SKM-1 treated with dmso at 0.1 percent for 144 hours (cell line): ENCODE measurements around the gene SPEF1.
A peak's percentile ranks its signal among the peaks of the same experiment; 100 is the strongest.
"Not testable (repeated sequence)": the region's sequence is repeated elsewhere in the genome, so short reads cannot be mapped to it uniquely, and the experiment has no call there.

Source experiments
- DNase-seq: peaks from one replicate; lab custom pipeline; 2025; ENCODE audit not compliant: unreplicated experiment; lab: John Stamatoyannopoulos, UW

The SPEF1 gene, protein sequence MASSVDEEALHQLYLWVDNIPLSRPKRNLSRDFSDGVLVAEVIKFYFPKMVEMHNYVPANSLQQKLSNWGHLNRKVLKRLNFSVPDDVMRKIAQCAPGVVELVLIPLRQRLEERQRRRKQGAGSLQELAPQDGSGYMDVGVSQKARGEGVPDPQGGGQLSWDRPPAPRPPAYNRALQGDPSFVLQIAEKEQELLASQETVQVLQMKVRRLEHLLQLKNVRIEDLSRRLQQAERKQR

DNA sequence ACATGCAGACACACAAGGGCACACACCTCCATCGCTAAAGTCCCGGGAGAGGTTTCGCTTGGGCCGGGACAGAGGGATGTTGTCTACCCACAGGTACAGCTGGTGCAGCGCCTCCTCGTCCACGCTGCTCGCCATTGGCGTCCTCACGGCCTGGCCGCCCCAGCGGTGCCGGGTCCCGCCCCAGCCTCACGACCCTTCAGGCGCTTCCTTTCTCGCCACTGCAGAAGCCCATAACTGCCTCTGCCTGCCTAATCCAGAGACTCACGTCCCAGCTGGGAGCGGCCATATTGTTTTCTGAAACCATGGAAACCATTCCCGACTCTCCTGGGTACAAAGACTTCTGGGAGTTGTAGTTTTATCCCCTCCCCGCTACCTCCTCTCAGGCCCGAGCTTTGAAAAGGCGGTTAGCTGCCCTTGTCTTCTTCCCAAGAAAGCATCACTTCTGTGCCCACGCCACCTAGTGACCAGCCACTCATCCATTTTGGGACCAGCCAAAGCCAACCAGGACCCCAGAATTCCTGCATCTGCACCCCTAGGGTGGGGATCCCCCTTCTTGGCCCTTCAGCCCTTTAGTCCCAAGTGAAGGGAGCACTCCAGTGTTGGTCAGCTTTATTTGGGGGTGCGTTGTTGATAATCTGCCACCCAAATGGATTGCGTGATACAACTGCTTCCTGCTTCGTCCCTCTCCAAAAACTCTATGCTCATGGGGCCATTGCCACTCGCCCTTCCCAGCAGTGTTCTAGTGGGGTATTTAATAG, at the start of gene SPEF1:
Gene SPEF1, minus strand, starts transcription at position 296 of the 758 bp plus-strand sequence. Its CDS starts 161 bp downstream, at position 135.
- peak; percentile 58 for DNase-seq

DNA sequence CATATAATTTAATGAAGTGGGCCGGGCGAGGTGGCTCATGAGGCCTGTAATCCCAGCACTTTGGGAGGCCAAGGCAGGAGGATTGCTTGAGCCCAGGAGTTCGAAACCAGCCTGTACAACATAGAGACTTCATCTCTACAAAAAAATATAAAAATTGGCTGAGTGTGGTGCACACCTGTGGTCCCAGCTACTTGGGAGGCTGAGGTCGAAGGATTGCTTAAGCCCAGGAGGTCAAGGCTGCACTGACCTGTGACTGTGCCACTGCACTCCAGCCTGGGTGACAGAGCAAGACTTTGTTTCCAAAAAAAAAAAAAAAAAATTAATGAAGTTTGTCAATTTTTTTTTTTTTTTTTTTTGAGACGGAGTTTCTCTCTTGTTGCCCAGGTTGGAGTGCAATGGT, 48.6 kb upstream of the SPEF1 start:
- not testable (repeated sequence) for DNase-seq

DNA sequence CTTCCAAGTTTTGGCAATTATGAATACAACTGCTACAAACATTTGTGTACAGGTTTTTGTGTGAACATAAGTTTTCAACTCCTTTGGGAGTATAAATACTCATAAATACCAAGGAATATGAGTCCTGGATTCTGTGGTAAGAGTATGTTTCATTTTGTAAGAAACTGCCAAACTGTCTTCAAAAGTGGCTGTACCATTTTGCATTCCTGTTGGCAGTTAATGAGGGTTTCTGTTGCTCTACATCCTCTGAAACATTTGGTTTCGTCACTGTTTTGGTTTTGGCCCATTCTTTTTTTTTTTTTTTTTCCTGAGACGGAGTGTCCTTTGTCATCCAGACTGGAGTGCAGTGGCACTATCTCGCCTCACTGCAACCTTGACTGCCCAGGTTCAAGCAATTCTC, 47.5 kb upstream of the SPEF1 start:
- no peak for DNase-seq

DNA sequence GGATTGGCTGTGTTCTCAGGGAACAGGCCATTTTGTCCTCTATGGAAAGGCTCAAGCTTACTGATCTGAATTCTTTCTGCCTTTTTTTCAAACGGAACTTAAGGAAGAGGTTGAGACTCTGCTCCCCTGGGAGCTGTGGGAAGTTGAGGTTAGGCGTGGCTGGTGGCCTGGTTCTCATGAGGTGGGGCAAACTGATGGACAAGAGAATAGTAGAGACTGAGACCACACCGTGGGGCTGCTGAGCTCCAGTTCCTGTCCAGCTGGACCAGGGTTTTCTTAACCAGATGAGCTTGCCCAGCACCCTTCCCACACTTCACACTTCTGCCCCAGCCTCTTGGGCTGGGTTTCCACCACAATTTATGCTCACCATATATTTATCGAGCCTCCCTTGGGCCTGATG, 45.2 kb upstream of the SPEF1 start:
- no peak for DNase-seq

DNA sequence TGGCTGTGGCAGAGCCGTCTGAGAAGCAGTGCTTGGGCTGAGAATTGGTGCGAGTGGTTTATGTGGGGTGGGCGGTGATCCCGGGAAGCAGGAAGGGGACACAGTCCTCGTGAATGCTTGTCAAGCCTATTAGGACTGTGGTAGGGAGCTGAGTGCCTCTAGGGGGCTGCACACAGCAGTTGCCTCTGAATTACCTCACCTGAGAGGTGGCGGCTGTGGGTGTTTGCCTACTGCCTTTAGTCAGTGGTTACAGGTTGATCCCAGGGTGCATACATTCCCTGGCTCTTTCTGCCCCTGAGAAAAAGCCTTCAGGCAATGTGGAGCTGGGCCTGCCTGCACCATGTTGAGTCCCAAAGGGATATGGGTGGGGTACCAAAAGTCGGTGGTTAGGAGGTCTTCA, 44.3 kb upstream of the SPEF1 start:
- DNase-seq = no peak

DNA sequence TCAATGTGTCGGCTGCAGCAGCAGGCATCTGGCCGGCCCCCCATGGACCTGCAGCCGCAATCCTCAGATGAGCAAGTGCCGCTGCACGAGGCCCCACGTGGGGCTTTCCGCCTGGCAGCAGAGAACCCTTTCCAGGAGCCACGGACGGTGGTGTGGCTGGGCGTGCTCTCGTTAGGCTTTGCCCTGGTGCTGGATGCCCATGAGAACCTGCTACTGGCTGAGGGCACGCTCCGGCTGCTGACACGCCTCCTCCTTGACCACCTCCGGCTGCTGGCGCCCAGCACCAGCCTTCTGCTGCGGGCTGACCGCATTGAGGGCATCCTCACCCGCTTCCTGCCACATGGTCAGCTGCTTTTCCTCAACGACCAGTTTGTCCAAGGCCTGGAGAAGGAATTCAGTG, 42.6 kb upstream of the SPEF1 start:
- no peak for DNase-seq

DNA sequence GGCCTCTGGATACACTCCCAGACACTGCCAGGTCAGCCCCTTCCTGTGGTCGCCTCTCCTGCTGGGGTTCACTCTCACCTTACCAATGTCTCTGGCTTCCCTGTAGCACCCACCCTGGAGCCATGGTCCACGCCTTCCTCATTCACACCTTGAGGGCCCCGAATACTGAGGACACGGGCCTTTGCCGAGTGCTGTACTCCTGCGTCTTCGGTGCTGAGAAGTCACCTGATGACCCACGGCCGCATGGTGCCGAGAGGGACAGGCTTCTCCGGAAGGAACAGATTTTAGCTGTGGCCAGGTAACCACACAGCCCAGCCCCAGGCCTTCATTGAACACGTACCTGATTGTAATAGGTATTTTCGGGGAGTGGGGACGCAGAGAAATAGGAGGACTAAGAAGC, 40.7 kb upstream of the SPEF1 start:
- DNase-seq = no peak

DNA sequence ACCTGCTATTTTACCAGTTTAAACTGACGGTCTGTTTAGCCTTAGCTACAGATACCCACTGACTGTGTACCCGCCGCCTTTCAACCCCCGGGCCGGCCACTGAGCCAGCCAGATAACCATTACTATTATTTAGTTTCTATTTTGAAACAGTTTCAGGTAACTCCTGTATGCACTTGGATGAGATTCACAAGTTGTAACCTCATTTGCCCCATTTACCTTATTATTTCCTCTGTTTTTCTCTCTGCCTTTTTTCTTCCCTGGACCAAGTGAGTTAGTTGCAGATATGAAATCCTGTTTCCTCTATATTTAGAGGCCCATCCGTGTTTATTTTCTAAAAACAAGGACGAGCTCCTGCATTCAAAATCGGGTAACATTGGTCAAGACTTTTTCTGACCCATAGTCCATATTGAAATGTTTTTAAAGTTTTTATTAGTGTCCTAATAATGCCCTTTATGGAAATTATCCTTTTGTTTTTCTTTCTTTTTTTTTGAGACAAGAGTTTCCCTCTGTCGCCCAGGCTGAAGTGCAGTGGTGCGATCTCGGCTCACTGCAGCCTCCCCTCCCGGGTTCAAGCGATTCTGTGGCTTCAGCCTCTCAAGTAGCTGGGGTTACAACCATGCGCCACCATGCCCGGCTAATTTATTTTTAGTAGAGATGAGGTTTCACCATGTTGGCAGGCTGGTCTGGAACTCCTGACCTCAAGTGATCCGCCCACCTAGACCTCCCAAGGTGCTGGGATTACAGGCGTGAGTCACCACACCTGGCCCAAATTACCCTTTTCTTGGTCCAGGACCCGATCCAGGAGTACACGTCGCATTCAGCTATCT, 39.9 kb upstream of the SPEF1 start:
- no peak for DNase-seq

DNA sequence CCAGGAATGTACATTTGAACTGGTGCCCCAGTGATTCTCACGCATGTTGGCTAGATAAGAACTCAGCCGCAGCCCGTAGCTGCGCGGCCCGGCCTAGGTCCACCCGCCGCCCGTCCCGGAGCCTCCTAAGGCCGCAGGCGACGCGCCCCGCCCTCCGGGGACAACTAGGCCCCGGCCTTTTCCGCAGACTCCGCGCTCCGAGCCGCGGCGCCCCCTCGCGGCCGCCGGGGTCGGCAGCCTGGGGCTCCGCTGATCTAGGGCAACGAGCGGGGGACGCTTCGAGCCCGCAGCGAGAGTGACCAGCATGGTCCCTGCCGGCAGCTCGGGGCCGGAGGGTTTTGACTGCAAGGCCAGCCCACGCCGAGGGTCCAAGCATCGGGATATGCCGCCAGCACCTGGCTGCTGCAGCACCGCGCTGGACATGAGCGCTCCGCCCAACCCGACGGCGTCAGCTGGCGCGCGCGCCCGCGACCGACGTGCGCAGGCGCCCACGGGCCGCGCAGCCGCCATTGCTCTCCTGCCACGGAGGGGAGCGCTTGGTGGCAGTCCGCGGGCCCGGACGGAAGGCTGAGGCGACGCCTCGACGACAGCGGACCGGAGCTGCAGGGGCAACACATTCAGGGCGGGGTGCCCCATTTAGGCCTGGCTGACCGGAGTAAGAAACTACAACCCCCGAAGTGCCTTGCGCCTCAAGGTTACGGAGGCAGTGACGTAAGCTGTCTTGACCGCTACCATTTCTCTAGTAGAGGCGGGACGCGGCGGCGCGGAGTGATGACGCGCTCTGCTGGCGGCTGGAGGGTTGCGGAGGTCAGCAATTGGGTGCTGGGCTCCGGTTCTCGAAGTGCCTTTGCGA, 39.0 kb upstream of the SPEF1 start, which contains the start of gene AP5S1:
Gene AP5S1, plus strand, starts transcription at position 500 of the 853 bp plus-strand sequence. CDS start 1,571 bp downstream, outside the sequence.
- peak; percentile 71 for DNase-seq

DNA sequence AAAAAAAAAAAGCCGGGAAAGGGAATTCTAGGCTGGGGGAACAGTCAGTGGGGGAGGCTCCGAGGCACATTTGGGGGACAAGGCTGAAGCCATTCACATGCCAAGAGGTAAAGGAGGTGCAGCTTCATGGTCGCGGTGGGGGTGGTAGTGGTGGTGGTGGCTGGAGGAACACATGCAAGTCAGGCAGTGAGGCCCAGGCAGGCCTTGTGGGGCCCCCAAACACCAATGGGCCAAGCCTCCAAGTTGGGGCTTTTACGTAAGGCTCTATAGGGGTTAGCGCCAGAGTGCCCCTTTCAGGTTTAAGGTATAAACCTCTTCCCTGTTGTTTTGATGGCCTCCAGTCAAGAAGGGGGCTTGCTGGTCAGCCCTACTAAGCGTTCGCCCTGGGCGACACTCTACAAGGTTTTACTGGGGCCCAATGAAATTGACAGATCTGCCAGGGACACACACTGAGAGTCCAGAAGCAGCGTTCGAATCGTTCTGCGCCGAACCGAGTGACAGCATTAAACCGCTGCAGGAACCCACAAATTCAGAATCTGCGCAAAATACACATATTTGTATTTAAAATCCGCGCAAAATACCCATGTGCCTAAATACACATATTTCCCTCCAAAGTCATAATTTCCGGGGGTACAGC, 38.3 kb upstream of the SPEF1 start:
- DNase-seq = no peak

DNA sequence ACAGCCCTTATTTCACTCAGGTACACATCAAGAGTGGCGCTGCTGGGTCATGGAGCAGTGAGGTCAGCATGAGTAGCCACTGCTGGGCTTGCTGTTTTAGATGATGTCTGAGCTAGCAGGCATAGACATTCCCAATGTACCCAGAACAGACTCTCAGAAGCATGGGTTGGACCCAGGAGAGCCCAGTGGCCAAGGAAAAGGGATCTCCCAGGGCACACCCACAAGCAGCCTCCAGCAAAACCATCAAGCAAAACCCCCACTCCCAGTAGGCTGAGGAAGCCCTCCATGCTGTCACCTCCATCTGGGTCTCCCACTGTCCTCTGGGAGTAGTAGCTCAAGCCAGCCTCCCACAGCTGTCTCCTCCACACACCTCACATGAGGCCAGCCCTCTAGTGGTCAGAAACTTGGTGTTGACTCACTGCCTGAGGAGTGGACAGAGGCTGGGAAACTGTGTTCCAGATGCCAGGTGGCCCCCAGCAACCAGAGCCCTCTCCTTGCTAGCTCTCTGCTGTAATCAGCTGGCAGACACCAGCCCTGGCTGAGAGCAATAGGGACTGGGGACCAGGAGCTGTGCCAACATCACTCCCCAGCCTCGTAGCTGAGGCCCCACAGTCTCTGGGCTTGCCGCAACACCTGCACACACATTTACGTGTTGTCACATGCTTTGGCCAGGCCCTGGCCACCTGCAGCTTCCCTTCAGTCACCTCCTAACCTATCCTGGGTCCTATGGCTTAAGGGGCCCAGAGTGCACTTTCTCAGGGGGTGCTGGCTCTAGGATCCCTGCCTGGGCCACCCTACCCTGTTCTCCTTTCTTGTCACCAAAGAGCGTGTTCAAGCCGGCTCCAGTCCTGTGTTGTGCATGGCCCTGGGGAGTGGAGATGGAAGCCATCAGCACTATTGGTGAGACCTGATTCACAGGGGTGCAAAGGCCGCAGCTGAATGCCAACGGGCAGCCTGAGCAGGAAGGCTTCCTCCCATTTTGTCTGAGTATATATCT, 37.2 kb upstream of the SPEF1 start:
- DNase-seq = peak; percentile 25

DNA sequence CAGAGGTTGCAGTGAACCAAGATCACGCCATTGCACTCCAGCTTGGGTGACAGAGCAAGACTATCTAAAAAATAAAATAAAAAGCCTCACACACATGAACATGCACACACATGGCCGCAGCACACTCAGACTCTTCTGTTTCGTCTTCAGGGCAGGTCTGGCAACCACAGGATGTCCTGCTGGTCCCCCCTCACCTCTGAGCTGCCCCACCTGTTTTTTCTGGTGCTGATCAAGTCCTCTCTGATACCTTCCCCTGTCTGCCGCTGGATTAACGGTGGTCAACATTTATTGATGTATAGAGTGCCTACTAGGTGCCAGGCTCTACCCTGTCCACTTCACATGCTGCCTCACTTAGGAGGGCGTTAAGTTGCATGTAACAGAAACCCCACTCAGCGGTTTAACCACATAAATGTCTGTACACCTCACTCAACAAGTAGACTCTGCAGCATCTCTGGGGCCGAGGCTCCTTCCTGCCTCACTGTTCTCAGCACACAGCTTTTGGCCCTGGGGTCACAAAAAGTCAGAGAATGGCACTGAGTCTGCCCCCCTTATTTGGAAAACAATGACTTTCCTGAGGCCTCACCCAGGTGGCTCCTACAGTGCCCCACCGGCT, 34.6 kb upstream of the SPEF1 start:
- no peak for DNase-seq

DNA sequence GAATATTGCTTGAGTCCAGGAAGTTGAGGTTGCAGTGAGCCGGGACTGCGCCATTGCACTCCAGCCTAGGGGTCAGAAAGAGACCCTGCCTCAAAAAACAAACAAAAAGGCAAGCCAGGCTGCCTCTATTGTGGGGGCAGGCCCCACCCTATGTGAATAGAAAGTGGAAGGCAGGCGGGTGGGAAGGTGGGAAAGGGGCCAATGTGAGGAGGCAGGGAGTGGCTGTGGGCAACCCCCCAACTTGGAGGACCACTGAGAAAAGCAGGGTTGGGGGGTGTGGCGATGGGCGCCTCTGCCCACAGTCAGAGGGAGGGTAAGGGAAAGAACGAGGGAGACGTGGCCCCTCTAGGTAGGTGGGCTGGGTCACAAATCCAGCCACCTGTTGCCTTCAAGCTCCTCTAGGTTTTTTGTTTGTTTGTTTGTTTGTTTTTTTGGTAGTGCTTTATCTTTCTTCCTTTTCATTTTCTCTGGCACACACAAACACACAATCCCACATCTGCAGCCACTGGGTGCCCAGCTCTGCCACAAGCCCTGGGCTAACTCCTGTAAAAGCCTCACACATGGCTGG, 33.8 kb upstream of the SPEF1 start:
- DNase-seq = no peak

DNA sequence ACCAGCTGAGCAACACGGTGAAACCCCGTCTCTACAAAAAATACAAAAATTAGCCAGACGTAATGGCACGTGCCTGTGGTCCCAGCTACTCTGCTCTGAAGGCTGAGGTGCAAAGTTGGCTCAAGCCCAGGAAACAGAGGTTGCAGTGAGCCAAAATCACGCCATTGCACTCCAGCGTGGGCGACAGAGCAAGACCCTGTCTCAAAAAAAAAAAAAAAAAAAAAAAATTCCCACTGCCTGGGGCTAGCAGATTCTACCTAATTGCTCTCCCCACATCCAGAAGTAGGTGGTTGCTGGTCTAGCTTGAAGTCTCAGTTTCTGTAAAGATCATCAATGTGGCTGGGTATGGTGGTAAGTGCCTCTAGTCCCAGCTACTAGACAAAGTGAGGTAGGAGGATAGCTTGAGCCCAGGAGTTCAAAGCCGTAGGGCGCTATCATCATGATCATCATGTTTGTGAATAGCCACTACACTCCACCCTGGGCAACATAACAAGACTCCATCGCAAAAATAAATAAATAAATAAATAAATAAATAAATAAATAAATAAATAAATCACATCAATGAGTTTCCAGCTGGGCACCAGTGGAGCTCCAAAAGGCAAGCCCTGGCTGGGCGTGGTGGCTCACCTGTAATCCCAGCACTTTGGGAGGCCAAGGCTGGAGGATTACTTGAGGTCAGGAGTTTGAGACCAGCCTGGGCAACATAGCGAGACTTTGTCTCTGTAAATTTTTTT, 32.8 kb upstream of the SPEF1 start:
- DNase-seq = no peak

DNA sequence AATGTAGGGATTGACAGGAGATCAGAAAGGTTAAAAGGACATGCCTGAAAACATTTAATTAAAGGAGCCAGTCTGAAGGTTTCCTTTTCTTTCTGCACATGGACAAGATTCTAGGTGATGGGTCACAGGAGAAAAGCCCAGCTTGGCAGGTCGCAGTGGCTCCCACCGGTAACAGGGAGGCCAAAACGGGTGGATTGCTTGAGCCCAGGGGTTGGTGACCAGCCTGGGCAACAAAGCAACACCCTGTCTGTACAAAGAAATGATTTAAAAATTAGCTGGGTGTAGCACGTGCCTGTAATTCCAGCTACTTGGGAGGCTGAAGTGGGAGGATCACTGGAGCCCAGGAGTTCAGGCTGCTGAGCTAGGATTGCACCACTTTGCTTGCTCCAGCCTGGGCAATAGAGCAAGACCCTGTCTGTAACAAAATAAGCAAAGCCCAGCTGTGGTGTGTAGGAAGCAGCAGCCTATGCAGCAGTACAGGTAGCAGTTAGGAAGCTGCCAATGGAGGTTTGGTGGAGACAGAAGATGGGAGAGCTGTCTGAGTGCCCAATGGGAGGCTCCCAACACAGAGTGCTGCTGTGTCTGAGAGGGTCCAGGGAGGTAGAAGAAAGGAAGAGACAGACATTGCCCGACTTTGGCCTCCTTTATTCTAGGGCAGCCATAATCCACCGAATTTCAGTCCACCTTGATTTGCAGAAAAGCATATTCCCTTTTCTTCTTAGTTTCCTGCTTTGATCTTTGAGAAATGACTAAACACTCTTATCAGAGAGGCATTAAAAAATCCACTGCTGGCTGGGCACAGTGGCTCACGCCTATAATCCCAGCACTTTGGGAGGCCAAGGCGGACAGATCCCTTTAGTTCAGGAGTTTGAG, 32.0 kb upstream of the SPEF1 start:
- no peak for DNase-seq

DNA sequence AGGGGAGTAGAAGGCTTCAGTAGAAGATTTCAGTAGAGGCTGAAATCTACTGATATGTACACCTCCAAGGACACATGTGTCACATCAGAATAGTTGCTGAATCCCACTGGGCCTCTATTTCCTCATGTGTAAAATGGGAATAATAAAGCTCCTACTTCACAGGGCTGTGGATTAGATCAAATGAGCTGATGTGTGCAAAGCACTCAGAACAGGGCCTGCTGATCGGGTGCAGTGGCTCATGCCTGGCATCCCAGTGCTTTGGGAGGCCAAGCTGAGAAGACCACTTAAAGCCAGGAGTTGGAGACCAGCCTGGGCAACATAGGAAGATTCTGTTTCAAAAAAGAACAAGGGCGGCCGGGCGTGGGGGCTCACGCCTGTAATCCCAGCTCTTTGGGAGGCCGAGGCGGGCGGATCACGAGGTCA, 31.0 kb upstream of the SPEF1 start:
- no peak for DNase-seq
